ENCODE measurements around the gene DENND6A.

Gene DENND6A

DNA sequence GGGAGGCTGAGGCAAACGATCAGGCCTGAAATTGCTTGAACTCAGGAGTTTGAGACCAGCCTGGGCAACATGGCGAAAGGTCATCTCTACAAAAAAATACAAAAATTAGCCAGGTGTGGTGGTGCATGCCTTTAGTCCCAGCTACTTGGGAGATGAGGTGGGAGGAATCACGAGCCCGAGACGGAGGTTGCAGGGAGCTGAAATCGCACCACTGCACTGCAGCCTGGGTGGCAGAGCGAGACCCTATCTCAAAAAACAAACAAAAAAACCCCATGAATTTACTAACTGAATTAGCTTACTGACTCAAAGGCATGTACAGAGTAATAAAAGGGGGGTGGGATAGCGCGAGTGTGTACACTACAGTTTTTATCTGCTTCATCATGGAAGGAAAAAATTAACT lies 115.1 kb downstream of the DENND6A start:
- FAIRE-seq (no peak), DNase-seq (ENCODE audit: insufficient read length, low spot score) (no peak)
- TF ChIP-seq, protein P1, sequence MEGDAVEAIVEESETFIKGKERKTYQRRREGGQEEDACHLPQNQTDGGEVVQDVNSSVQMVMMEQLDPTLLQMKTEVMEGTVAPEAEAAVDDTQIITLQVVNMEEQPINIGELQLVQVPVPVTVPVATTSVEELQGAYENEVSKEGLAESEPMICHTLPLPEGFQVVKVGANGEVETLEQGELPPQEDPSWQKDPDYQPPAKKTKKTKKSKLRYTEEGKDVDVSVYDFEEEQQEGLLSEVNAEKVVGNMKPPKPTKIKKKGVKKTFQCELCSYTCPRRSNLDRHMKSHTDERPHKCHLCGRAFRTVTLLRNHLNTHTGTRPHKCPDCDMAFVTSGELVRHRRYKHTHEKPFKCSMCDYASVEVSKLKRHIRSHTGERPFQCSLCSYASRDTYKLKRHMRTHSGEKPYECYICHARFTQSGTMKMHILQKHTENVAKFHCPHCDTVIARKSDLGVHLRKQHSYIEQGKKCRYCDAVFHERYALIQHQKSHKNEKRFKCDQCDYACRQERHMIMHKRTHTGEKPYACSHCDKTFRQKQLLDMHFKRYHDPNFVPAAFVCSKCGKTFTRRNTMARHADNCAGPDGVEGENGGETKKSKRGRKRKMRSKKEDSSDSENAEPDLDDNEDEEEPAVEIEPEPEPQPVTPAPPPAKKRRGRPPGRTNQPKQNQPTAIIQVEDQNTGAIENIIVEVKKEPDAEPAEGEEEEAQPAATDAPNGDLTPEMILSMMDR (IDR thresholded peaks at IDR 0.05; ENCODE audit: insufficient read depth, missing control alignments), result no peak

- TF ChIP-seq, protein P1 (IDR thresholded peaks at IDR 0.05; ENCODE audit: insufficient read depth, missing control alignments), result no peak
- FAIRE-seq, result no peak
- no peak for DNase-seq (ENCODE audit: insufficient read length, low spot score)
These were observed 116.8 kb downstream of the DENND6A start for GRCh38 chr3:57575966-57576626.
